Renal pelvis (tissue), 4 donors: Measurements from ENCODE around the gene TSPAN33. TPM values are rescaled to one million over a fixed set of nuclear protein-coding genes. Genes with fewer than 3 reads are reported as not detected.
"Not testable (repeated sequence)": the region's sequence is repeated elsewhere in the genome, so short reads cannot be mapped to it uniquely, and the experiment has no call there.

Experiments
- DNase-seq: peaks from one replicate; pipeline ENCODE4 v3.0.0-alpha.2; 2013
- polyA plus RNA-seq, 3 donors: library from polyadenylated mRNA; unstranded; fragments of 120-200 nt; gene quantifications; one replicate each; pipeline ENCODE4 v1.2.1, GENCODE V29; 2013; ENCODE audit not compliant: insufficient read length in 3 of 3

Gene TSPAN33
- polyA plus RNA-seq, 3 donors: 76.2 to 81.0 (median 79.6) TPM

DNA sequence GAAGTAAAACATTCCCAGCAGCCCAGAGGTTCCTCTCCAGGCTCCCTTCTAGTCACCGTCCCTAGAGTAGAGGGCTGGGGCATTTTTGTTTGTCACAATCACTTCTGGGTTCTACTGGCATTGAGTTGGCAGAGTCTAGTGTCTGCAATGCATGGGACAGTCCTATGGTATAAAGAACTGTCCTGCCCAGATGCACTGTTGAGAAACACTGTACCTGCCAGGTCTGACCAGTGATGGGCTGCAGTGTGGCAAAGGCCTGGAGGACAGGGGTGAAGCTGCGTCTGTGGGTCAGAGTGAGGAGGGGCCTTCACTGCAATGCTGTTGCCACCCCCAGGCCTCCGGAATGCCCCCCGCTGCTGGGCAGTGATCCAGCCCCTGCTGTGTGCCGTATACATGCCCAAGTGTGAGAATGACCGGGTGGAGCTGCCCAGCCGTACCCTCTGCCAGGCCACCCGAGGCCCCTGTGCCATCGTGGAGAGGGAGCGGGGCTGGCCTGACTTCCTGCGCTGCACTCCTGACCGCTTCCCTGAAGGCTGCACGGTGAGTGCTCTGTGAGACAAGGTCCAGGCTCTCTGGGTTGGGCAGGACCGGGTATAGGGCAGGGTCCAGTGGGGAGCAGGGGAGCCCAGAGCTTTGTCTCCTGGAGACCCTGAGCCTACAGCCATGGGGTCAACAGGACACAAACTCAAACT, 58.7 kb downstream of the TSPAN33 start:
- DNase-seq: no peak

DNA sequence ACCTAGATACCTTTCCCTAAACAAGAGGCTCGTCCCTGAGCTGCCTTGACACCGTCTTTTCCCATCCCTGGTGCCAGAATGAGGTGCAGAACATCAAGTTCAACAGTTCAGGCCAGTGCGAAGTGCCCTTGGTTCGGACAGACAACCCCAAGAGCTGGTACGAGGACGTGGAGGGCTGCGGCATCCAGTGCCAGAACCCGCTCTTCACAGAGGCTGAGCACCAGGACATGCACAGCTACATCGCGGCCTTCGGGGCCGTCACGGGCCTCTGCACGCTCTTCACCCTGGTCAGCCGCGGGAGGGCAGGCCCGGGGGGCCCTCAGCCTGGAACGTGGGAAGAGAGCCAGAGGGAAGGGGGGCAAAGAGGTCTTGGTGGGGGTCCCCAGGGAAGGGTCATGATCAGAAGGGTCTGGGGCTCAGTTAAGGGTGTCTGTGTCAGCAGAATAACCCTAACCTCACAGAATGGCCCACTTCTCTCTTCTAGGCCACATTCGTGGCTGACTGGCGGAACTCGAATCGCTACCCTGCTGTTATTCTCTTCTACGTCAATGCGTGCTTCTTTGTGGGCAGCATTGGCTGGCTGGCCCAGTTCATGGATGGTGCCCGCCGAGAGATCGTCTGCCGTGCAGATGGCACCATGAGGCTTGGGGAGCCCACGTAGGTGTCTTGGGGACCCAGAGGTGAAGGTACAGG, 60.8 kb downstream of the TSPAN33 start:
- DNase-seq: no peak

DNA sequence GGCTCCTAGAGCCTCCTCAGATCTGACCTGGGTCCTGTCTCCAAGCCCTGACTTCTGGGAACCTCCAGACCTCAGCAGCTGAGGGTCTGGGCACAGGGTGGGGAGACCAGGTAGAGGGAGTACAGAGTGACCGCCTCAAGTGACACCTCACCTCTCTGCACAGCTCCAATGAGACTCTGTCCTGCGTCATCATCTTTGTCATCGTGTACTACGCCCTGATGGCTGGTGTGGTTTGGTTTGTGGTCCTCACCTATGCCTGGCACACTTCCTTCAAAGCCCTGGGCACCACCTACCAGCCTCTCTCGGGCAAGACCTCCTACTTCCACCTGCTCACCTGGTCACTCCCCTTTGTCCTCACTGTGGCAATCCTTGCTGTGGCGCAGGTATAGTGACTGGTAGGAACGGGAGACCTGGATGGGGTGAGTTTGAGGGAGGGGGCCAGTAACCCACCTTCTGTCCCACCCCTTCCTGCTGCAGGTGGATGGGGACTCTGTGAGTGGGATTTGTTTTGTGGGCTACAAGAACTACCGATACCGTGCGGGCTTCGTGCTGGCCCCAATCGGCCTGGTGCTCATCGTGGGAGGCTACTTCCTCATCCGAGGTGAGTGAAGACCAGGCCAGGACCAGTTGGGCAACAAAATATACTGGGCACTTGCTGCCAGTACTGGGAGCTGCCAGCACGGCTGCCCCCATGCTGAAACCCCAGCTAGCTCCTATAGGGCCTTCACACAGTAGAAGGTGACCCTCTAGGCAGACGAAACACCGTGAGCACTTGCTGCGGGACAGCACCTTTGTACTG, 61.7 kb downstream of the TSPAN33 start:
- DNase-seq: no peak

DNA sequence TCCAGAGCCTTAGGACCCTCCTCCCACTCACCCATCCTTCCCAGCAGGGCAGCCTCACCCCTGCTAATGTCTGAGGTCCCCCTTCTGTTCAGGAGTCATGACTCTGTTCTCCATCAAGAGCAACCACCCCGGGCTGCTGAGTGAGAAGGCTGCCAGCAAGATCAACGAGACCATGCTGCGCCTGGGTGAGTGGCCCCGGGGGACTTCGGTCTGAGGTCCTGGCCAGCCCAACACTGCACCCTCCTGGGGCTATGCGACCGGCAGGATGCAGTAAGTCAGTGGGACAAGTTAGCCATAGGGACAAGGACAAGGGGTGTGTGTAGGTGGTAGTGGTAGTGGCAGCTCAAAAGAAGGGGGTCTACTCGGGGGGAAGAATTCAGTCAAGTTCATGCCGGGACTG, 64.2 kb downstream of the TSPAN33 start:
- DNase-seq: no peak

DNA sequence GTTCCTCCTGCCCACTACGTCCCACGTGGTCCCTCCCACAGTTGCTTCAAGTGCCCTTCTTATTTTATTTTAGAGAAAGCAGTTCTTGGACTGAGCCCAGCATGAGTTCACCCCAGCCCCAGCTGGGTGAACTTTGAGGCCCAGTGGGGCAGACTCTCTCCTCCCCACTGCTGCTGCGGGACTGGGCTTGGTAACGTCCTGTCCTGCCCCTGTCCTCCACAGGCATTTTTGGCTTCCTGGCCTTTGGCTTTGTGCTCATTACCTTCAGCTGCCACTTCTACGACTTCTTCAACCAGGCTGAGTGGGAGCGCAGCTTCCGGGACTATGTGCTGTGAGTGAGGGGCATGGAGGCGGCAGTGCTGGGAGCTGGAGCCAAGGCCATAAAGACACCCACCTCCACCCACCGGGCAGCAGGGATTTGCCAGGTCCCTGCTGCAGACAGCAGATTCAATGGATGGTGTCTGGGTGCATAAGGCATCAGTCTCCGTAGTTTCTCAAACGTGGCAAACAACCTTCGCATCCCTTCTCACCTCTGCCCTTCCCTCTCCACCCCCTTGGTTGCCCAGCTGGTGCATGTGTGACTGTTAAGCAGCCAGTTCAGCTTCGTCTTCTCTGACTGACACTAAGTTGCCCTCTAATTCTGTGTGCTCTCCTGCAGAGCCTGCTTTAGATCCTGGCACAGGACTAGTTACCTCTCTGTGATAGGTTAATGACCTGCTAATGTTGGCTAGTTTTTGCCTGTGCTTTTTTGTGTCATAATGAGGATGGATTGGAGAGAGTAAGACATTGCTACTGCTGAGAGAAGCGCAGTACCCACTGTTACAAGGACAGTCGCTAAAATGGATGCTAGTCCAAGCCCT, 64.8 kb downstream of the TSPAN33 start:
- no peak for DNase-seq

DNA sequence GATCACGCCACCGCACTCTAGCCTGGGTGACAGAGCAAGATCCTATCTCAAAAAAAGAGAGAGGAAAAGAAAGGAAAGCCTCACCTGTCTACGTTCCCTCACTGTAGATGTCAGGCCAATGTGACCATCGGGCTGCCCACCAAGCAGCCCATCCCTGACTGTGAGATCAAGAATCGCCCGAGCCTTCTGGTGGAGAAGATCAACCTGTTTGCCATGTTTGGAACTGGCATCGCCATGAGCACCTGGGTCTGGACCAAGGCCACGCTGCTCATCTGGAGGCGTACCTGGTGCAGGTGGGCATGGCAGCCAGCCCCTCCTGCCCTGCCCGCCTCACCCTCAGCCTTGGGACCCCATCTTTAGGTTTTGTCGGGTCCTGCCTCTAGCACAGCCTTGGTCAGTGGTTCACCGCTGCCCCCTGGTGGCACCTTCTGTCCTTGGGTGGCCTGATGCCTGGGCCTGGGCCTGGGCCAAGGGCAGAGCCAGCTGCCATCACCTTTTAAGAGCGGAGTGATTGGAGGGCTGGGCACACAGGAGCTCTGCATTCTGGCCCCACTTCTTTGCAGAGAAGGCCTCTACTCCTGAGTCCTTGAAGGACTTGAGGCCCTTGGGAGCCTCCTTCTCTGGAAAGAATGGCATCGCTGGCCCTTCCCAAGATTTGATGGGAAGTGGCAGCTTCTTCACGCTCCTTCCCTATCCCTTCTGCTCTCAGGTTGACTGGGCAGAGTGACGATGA, 65.9 kb downstream of the TSPAN33 start:
- no peak for DNase-seq

DNA sequence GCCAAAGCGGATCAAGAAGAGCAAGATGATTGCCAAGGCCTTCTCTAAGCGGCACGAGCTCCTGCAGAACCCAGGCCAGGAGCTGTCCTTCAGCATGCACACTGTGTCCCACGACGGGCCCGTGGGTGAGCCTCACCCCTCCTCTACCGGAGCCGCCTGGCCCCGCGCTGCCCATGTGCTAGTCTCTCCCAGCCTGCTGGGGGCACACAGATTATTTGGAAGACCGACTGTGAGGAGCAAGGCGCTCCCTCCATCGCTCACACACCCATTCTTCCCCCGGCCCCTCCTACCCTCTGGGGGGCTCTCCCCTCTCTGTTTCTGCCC, 66.4 kb downstream of the TSPAN33 start:
- no peak for DNase-seq

DNA sequence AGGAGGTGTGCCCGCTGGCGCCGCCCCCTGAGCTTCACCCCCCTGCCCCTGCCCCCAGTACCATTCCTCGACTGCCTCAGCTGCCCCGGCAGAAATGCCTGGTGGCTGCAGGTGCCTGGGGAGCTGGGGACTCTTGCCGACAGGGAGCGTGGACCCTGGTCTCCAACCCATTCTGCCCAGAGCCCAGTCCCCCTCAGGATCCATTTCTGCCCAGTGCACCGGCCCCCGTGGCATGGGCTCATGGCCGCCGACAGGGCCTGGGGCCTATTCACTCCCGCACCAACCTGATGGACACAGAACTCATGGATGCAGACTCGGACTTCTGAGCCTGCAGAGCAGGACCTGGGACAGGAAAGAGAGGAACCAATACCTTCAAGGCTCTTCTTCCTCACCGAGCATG, 67.6 kb downstream of the TSPAN33 start:
- no peak for DNase-seq

DNA sequence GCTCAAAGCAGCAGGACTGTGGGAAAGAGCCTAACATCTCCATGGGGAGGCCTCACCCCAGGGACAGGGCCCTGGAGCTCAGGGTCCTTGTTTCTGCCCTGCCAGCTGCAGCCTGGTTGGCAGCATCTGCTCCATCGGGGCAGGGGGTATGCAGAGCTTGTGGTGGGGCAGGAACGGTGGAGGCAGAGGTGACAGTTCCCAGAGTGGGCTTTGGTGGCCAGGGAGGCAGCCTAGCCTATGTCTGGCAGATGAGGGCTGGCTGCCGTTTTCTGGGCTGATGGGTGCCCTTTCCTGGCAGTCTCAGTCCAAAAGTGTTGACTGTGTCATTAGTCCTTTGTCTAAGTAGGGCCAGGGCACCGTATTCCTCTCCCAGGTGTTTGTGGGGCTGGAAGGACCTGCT, 68.1 kb downstream of the TSPAN33 start:
- DNase-seq: no peak

DNA sequence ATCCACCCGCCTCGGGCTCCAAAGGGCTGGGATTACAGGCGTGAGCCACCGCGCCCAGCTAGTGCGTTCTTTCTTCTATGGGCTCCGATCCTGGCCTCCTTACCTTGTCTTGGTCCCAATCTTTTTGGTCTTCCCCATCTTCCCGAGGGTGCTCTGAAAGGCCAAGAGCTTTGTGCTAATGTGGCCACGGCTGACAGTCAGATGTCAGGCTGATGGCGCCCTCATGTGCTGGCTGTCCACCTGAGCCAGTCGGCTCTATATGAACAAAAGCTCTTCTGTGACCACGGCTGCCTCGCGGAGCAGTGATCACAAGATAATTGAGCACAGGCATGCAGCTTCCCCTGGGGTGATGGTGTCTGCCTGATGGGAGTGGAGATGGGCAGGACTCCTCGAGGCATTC, 69.3 kb downstream of the TSPAN33 start:
- DNase-seq: no peak

DNA sequence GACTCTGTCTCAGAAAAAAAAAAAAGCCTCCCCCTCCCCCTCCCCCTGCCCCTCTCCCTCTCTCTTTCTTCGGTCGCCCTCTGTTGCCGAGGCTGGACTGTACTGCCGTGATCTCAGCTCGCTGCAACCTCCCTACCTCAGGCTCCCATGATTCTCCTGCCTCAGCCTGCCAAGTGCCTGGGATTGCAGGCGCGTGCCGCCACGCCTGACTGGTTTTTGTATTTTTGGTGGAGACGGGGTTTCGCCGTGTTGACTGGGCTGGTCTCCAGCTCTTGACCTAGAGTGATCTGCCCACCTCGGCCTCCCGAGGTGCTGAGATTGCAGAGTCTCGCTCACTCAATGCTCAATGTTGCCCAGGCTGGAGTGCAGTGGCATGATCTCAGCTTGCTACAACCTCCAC, 71.2 kb downstream of the TSPAN33 start:
- DNase-seq: not testable (repeated sequence)

DNA sequence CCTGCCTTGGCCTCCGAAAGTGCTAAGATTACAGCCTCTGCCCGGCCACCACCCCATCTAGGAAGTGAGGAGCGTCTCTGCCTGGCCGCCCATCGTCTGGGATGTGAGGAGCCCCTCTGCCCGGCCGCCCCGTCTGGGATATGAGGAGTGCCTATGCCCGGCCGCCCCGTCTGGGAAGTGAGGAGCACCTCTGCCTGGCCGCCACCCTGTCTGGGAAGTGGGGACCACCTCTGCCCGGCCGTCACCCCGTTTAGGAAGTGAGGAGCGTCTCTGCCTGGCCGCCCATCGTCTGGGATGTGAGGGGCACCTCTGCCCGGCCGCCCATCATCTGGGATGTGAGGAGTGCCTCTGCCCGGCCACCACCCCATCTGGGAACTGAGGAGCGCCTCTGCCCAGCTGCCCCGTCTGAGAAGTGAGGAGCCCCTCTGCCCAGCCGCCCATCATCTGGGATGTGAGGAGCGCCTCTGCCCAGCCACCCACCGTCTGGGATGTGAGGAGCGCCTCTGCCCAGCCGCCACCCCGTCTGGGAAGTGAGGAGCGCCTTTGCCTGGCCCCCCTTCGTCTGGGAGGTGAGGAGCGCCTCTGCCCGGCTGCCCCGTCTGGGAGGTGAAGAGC, 71.7 kb downstream of the TSPAN33 start:
- DNase-seq: not testable (repeated sequence)

DNA sequence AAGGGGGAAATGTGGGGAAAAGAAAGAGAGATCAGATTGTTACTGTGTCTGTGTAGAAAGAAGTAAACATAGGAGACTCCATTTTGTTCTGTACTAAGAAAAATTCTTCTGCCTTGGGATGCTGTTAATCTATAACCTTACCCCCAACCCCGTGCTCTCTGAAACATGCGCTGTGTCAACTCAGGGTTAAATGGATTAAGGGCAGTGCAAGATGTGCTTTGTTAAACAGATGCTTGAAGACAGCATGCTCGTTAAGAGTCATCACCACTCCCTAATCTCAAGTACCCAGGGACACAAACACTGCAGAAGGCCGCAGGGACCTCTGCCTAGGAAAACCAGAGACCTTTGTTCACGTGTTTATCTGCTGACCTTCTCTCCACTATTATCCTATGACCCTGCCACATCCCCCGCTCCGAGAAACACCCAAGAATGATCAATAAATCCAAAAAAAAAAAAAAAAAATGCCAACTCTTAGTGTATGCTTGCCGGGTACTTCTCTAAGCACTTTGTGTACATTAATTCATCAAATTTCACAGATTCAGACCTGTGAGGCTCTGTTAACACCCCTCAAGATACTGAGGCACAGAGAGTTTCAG, 72.4 kb downstream of the TSPAN33 start:
- DNase-seq: not testable (repeated sequence)

DNA sequence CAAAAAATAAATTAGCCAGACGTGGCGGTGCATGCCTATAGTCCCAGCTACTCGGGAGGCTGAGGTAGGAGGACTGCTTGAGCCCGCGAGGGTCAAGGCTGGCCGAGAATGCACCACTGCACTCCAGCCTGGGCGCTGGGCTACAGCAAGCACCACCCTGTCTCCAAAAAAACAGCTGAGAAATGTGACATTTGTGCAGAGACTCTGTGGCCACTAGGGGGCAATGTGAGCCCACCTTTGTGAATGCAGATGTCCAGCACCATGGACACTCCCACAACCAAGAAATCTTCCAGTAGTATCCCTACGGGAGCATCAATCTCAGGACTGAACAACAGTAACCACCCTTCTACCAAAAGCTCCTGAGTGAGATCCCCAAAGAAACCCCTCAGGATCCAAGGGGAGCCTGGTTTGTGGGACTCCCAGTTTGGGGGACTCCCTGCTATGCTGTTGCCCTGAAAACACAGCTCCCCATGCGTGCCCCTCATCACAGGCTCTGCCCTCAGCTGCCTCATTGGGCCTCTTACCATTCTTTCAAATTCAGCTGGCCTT, 74.1 kb downstream of the TSPAN33 start:
- DNase-seq: peak; percentile 85

DNA sequence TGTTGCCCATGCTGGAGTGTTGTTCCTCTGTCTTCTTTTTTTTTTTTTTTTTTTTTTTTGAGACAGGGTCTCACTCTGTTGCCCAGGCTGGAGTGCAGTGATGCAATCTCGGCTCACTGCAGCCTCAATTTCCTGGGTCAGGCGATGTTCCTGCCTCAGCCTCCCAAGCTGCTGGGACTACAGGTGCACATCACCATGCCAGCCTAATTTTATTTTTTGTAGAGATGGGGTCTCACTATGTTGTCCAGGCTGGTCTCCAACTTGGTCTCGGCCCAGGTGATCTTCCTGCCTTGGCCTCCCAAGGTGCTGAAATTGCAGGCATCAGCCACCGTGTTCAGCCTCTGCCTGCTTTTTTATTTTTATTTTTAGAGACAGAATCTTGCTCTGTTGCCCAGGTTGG, 74.7 kb downstream of the TSPAN33 start:
- not testable (repeated sequence) for DNase-seq

Other genes with a start within 250 kb of the TSPAN33 start
- gene KCP, start 234.0 kb upstream of the TSPAN33 start, polyA plus RNA-seq: 10 to 100 TPM; 20.7 to 34.5 (median 32.4) TPM
- 10 to 100 TPM; 11.4 to 14.8 (median 12.4) TPM for gene IRF5, start 206.8 kb upstream of the TSPAN33 start, polyA plus RNA-seq
- 10 to 100 TPM; 44.7 to 49.3 (median 46.7) TPM for gene TNPO3, start 89.6 kb upstream of the TSPAN33 start, polyA plus RNA-seq
- 100 to 1,000 TPM; 110 to 121 (median 115) TPM for gene SMO, start 43.9 kb downstream of the TSPAN33 start, polyA plus RNA-seq
- gene AHCYL2, start 80.3 kb downstream of the TSPAN33 start, polyA plus RNA-seq: 10 to 100 TPM; 24.9 to 31.5 (median 27.5) TPM